Esophagus muscularis mucosa (tissue), 4 donors: ENCODE measurements around the gene DENND2A. TPM values are rescaled to one million over a fixed set of nuclear protein-coding genes. Genes with fewer than 3 reads are reported as not detected.
A peak's percentile ranks its signal among the peaks of the same experiment; 100 is the strongest.
"Not testable (repeated sequence)": the region's sequence is repeated elsewhere in the genome, so short reads cannot be mapped to it uniquely, and the experiment has no call there.

ENCODE experiments used
- DNase-seq: peaks from one replicate; pipeline ENCODE4 v3.0.0-alpha.2; 2017; ENCODE audit errors: extremely low spot score
- H3K27ac ChIP-seq, 4 donors: fragments of 200-600 bp; sonication (generic); replicated peaks in 1 of 4; 1 replicate in 3 of 4; 2 replicates in 1 of 4; pipeline ENCODE4 v1.5.1; 2016 to 2019; ENCODE audit warnings: mild to moderate bottlenecking in 1 of 4
- H3K27me3 ChIP-seq, 4 donors: fragments of 200-600 bp; sonication (generic); one replicate each; pipeline versions ENCODE4 v1.5.1 to v1.6.0; 2016 to 2019
- H3K36me3 ChIP-seq, 4 donors: fragments of 200-600 bp; sonication (generic); one replicate each; pipeline ENCODE4 v1.5.1; 2016 to 2019
- H3K4me1 ChIP-seq, 4 donors: fragments of 200-600 bp; sonication (generic); one replicate each; pipeline ENCODE4 v1.5.1; 2016 to 2019
- H3K4me3 ChIP-seq, 4 donors: fragments of 200-600 bp; sonication (generic); 1 replicate in 2 of 4; 2 replicates in 2 of 4; pipeline ENCODE4 v1.5.1; 2016 to 2019; ENCODE audit warnings: mild to moderate bottlenecking in 4 of 4, moderate library complexity in 1 of 4
- H3K9me3 ChIP-seq, 4 donors: fragments of 200-600 bp; sonication (generic); 1 replicate in 3 of 4; 2 replicates in 1 of 4; pipeline ENCODE4 v1.5.1; 2016 to 2019
- CTCF ChIP-seq, 3 experiments: fragments of 200-600 bp in 2 of 3; fragments of 450-650 bp in 1 of 3; sonication (generic) in 2 of 3; IDR thresholded peaks; one replicate each; pipeline ENCODE4 v1.5.1; 2017 to 2019; ENCODE audit warnings: antibody characterized with exemption in 3 of 3, mild to moderate bottlenecking in 2 of 3, moderate library complexity in 1 of 3
- EP300 ChIP-seq: sonication (generic); formaldehyde crosslinking; IDR thresholded peaks from one replicate; pipeline ENCODE4 v1.6.1; 2017; ENCODE audit warnings: antibody characterized with exemption
- POLR2A ChIP-seq: fragments of 450-650 bp; IDR thresholded peaks from one replicate; pipeline ENCODE4 v1.6.1; 2017; ENCODE audit warnings: antibody characterized with exemption, moderate library complexity, mild to moderate bottlenecking, low read depth
- POLR2AphosphoS5 ChIP-seq, 2 donors: sonication (generic); formaldehyde crosslinking; IDR thresholded peaks; one replicate each; pipeline ENCODE4 v1.6.1; 2017; ENCODE audit warnings: antibody characterized with exemption in 2 of 2
- WGBS: methylation state at CpG from one replicate; pipeline ENCODE4 v1.1.5; 2018; 5-methylcytosine and 5-hydroxymethylcytosine counted together
- intact Hi-C: fragments of 100-400 bp; cut with DNase I; formaldehyde crosslinking; loops from one replicate; pipeline ENCODE4 v1.15.1; 2023
- total RNA-seq, 4 donors: library from RNA; depleted of rRNA; stranded (reverse); fragments of >200 nt; gene quantifications; one replicate each; pipeline versions ENCODE4 v1.1.0 to v1.2.1, GENCODE V29; 2016

DENND2A gene
- total RNA-seq, 4 donors from 2014 or later, result 46.4 to 77.2 (median 59.2) TPM

GRCh38 chr7:140645166-140645900, 4.7 kb upstream of the DENND2A start:
- WGBS, result 75% methylated on average over 8 of the region's 8 CpGs
- intact Hi-C loops, result no loop called here
- peak in 2 of 3 experiments; percentile 8 to 34 for TF ChIP-seq CTCF (IDR thresholded peaks at IDR 0.05)
- no peak for TF ChIP-seq POLR2AphosphoS5 (IDR thresholded peaks at IDR 0.05)
- Histone ChIP-seq H3K36me3 (no peaks in the 10 kb centered on the region), H3K4me1 (peaks cover 12 to 48% (median 42%) of the 10 kb centered on the region in 4 donors), H3K4me3 (no peak overlapping the region), H3K9me3 (no peaks in the 10 kb centered on the region), H3K27me3 (peaks cover 0 to 3% (median 0%) of the 10 kb centered on the region in 4 donors), H3K27ac (peak overlapping the region in 3 of 4 donors; percentile 9 to 98 (median 91))
- DNase-seq, result no peak

- intact Hi-C loops, H3K36me3 ChIP-seq, DNase-seq, H3K9me3 ChIP-seq, H3K27me3 ChIP-seq, H3K4me3 ChIP-seq: not testable (repeated sequence)
- 83% methylated on average over 12 of the region's 13 CpGs for WGBS
- H3K27ac ChIP-seq, result peak overlapping the region; percentile 9 to 98 (median 58)
- peaks cover 12 to 52% (median 46%) of the 10 kb centered on the region in 4 donors for H3K4me1 ChIP-seq
These were observed 4.1 kb upstream of the DENND2A start for GRCh38 chr7:140644761-140645160.

- no peak overlapping the region for H3K4me3 ChIP-seq
- peak overlapping the region; percentile 47 to 98 (median 94) for H3K27ac ChIP-seq
- H3K36me3 ChIP-seq, result no peaks in the 10 kb centered on the region
- peaks cover 20 to 65% (median 59%) of the 10 kb centered on the region in 4 donors for H3K4me1 ChIP-seq
- TF ChIP-seq CTCF (IDR thresholded peaks at IDR 0.05), result no peak
- no peak for TF ChIP-seq POLR2A
- TF ChIP-seq EP300, result no peak
- no peak for TF ChIP-seq POLR2AphosphoS5 (IDR thresholded peaks at IDR 0.05)
- no peaks in the 10 kb centered on the region for H3K9me3 ChIP-seq
- peaks cover 0 to 3% (median 0%) of the 10 kb centered on the region in 4 donors for H3K27me3 ChIP-seq
- intact Hi-C loops, result no loop called here
- 71% methylated on average over 5 of the region's 5 CpGs for WGBS
- no peak for DNase-seq
These were observed 2.8 kb upstream of the DENND2A start for GRCh38 chr7:140643416-140643815.

- TF ChIP-seq CTCF (IDR thresholded peaks at IDR 0.05) (no peak), POLR2AphosphoS5 (IDR thresholded peaks at IDR 0.05) (no peak), POLR2A (no peak), EP300 (no peak)
- H3K9me3 ChIP-seq, result no peaks in the 10 kb centered on the region
- 40% methylated on average over 15 of the region's 15 CpGs for WGBS
- no peak for DNase-seq
- H3K4me1 ChIP-seq, result peaks cover 32 to 68% (median 64%) of the 10 kb centered on the region in 4 donors
- intact Hi-C loops, result loop anchor here (2.0 kb wide), 1 partner anchor 75 kb away; no protein-coding TSS in a partner anchor
- H3K27me3 ChIP-seq, result peaks cover 0 to 3% (median 0%) of the 10 kb centered on the region in 4 donors
- H3K27ac ChIP-seq, result peak overlapping the region; percentile 91 to 98 (median 97)
- H3K36me3 ChIP-seq, result no peaks in the 10 kb centered on the region
- peak overlapping the region; percentile 68 to 92 (median 88) for H3K4me3 ChIP-seq
These were observed 1.0 kb upstream of the DENND2A start for GRCh38 chr7:140641524-140642195.

GRCh38 chr7:140640060-140640637, 464 bp downstream of the DENND2A start:
- WGBS, result 0% methylated on average over 3 of the region's 74 CpGs
- Histone ChIP-seq H3K27me3 (peaks cover 0 to 3% (median 0%) of the 10 kb centered on the region in 4 donors), H3K36me3 (no peaks in the 10 kb centered on the region), H3K4me3 (peak overlapping the region; percentile 68 to 92 (median 88)), H3K4me1 (peaks cover 47 to 80% (median 78%) of the 10 kb centered on the region in 4 donors), H3K27ac (peak overlapping the region; percentile 91 to 98 (median 97)), H3K9me3 (no peaks in the 10 kb centered on the region)
- DNase-seq, result no peak
- intact Hi-C loops, result loop anchor here (2.0 kb wide), 1 partner anchor 73 kb away; no protein-coding TSS in a partner anchor
- peak in 1 of 2 donors; percentile 33 for TF ChIP-seq POLR2AphosphoS5 (IDR thresholded peaks at IDR 0.05)
- no peak for TF ChIP-seq EP300
